Measurements from ENCODE around the gene PHF21B.

DNA sequence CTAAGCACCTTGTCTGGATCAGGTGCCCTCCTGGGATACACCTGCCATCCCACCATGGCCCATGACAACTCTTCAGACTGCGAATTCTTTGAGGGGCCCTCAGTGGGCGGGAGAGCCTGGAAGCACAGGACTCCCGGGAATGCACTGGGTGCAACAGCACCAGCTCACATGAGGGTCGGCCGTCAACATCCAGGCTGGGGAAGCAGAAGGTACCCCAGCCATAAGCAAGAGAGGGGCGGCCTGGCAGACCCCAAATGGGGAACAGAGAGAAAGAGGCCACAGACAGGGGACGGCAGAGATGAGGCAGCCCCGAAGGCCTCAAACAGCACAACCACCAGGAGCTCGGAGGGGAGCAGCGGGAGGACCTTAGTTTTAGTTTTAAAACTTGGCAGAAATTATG, 94.4 kb downstream of the PHF21B start:
- TF ChIP-seq, protein P1, sequence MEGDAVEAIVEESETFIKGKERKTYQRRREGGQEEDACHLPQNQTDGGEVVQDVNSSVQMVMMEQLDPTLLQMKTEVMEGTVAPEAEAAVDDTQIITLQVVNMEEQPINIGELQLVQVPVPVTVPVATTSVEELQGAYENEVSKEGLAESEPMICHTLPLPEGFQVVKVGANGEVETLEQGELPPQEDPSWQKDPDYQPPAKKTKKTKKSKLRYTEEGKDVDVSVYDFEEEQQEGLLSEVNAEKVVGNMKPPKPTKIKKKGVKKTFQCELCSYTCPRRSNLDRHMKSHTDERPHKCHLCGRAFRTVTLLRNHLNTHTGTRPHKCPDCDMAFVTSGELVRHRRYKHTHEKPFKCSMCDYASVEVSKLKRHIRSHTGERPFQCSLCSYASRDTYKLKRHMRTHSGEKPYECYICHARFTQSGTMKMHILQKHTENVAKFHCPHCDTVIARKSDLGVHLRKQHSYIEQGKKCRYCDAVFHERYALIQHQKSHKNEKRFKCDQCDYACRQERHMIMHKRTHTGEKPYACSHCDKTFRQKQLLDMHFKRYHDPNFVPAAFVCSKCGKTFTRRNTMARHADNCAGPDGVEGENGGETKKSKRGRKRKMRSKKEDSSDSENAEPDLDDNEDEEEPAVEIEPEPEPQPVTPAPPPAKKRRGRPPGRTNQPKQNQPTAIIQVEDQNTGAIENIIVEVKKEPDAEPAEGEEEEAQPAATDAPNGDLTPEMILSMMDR (IDR thresholded peaks at IDR 0.05), result no peak
- TF ChIP-seq POLR2A (IDR thresholded peaks at IDR 0.05), result no peak
